MCF 10A (cell line): ENCODE results near the gene ALDH1L2. TPM values are rescaled to one million over a fixed set of nuclear protein-coding genes. Genes with fewer than 3 reads are reported as not detected.
A peak's percentile ranks its signal among the peaks of the same experiment; 100 is the strongest.

Source experiments
- BruUV-seq: library from RNA; stranded (reverse); fragments of 400-500 nt; replicated peaks from 2 replicates; lab custom pipeline; 2021; lab: Mats Ljungman, UMichigan
- CTCF ChIA-PET: fragments of 300-600 bp; sonication (Branson Sonifier 250); formaldehyde crosslinking; extraction: SDS; loops from one replicate; lab custom pipeline; 2021; ENCODE audit warnings: antibody characterized with exemption, inconsistent platforms; lab: Yijun Ruan, JAX
- POLR2A ChIA-PET: fragments of 300-600, 350-650 bp; sonication (Branson Sonifier 250); formaldehyde crosslinking; extraction: SDS; loops from one replicate; lab custom pipeline; 2020; ENCODE audit warnings: antibody characterized with exemption, inconsistent platforms; lab: Yijun Ruan, JAX
- DNase-seq: peaks from one replicate; pipeline ENCODE4 v3.0.0-alpha.2; 2018; ENCODE audit not compliant: unreplicated experiment
- H3K27ac Mint-ChIP-seq: one replicate; pipeline ENCODE4 v1.8.0; 2022; ENCODE audit warnings: mild to moderate bottlenecking, low read depth, mixed read lengths; ENCODE audit not compliant: unreplicated experiment
- H3K27me3 Mint-ChIP-seq: one replicate; pipeline ENCODE4 v1.8.0; 2022; ENCODE audit warnings: mixed read lengths; ENCODE audit not compliant: insufficient read depth, unreplicated experiment
- H3K36me3 Mint-ChIP-seq: one replicate; pipeline ENCODE4 v1.8.0; 2022; ENCODE audit warnings: mild to moderate bottlenecking, moderate library complexity, mixed read lengths; ENCODE audit not compliant: insufficient read depth, unreplicated experiment
- H3K4me1 Mint-ChIP-seq: one replicate; pipeline ENCODE4 v1.8.0; 2022; ENCODE audit warnings: mixed read lengths; ENCODE audit not compliant: insufficient read depth, unreplicated experiment
- H3K4me3 Mint-ChIP-seq: one replicate; pipeline ENCODE4 v1.8.0; 2022; ENCODE audit warnings: mild to moderate bottlenecking, moderate library complexity, mixed read lengths; ENCODE audit not compliant: unreplicated experiment
- H3K9me3 Mint-ChIP-seq: one replicate; pipeline ENCODE4 v1.8.0; 2022; ENCODE audit warnings: mixed read lengths; ENCODE audit not compliant: unreplicated experiment
- intact Hi-C: fragments of 100-400 bp; cut with micrococcal nuclease; formaldehyde crosslinking; loops from 2 replicates; pipeline ENCODE4 v1.14.1; 2022
- total RNA-seq: library from RNA; stranded (reverse); gene quantifications from 2 replicates; pipeline ENCODE4 v1.2.3, GENCODE V29; 2022
- TF ChIP-seq, protein P1 (sequence below): fragments of 200-600 bp; IDR thresholded peaks from one replicate; pipeline ENCODE4 v1.8.0; 2022; ENCODE audit warnings: antibody characterized with exemption, mild to moderate bottlenecking; ENCODE audit not compliant: unreplicated experiment

ALDH1L2 gene
- total RNA-seq, 1 experiment from 2014 or later: 165 TPM

DNA sequence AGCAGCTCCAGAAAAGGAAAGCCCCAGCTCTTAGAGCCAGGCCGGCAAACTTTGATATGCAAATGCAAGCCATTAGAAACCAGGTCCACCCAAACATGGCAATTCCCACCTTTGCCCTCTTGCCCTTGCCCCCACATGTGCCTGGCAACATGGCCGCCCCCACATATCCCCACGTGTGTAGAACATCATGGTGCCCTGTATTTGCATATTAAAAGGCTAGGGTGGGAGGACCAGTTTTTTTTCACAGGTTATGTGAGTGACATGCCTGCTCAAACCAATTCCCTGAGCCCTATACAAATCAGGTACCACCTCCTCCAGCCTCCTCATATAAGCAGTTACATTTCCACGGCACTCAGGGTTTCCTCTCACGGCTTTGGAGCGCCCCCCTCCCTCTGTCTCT lies 6.1 kb upstream of the ALDH1L2 start:
- H3K4me1 Mint-ChIP-seq: no peaks in the 10 kb centered on the region

DNA sequence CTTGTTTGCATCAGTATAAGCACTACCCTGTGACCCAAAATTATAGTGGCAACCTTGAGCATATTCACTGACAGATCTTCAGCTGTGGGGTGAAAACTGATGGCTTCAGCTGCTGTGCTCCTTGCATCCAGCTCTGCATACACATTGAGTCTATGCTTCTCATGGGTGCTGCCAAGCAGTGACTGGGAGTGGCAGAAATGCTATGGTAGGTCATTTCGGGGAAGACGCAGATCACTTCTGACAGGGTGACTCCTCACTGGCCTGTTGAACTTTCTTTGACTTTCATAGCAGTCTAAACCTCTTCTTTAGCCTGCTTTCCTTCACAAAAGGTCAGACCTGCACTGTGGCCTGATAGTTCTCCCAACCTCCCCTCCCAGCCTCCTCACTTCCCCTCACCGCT lies 5.6 kb upstream of the ALDH1L2 start:
- intact Hi-C loops: no loop called here
- Mint-ChIP-seq H3K9me3 (no peaks in the 10 kb centered on the region), H3K36me3 (no peaks in the 10 kb centered on the region), H3K4me1 (no peaks in the 10 kb centered on the region), H3K4me3 (no peak overlapping the region), H3K27me3 (no peaks in the 10 kb centered on the region), H3K27ac (no peak overlapping the region)
- TF ChIP-seq, protein P1, sequence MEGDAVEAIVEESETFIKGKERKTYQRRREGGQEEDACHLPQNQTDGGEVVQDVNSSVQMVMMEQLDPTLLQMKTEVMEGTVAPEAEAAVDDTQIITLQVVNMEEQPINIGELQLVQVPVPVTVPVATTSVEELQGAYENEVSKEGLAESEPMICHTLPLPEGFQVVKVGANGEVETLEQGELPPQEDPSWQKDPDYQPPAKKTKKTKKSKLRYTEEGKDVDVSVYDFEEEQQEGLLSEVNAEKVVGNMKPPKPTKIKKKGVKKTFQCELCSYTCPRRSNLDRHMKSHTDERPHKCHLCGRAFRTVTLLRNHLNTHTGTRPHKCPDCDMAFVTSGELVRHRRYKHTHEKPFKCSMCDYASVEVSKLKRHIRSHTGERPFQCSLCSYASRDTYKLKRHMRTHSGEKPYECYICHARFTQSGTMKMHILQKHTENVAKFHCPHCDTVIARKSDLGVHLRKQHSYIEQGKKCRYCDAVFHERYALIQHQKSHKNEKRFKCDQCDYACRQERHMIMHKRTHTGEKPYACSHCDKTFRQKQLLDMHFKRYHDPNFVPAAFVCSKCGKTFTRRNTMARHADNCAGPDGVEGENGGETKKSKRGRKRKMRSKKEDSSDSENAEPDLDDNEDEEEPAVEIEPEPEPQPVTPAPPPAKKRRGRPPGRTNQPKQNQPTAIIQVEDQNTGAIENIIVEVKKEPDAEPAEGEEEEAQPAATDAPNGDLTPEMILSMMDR: no peak
- POLR2A ChIA-PET: interaction anchor here (0.6 kb wide), 1 partner anchor 544 kb away, joined by 3 read pairs; no protein-coding TSS in a partner anchor
- no TSS peak for BruUV-seq
- DNase-seq: no peak
- CTCF ChIA-PET: interaction anchor here (0.7 kb wide), 1 partner anchor 1644 kb away, joined by 3 read pairs; no protein-coding TSS in a partner anchor

More for the DNA sequence above, 6.1 kb upstream of the ALDH1L2 start:
- Mint-ChIP-seq H3K9me3 (no peaks in the 10 kb centered on the region), H3K27ac (no peak overlapping the region), H3K27me3 (no peaks in the 10 kb centered on the region), H3K4me3 (no peak overlapping the region), H3K36me3 (no peaks in the 10 kb centered on the region)
- ChIA-PET CTCF (interaction anchor here (0.7 kb wide), 2 partner anchors 342 to 1643 kb away, joined by 3 to 4 read pairs; no protein-coding TSS in a partner anchor), POLR2A (interaction anchor here (0.6 to 3.2 kb wide), 3 partner anchors 7 to 545 kb away, joined by 3 to 47 read pairs (median 24); partner anchors contain the start of genes ALDH1L2 and WASHC4)
- TF ChIP-seq, protein P1: no peak
- no peak for DNase-seq
- intact Hi-C loops: no loop called here
- BruUV-seq: no TSS peak

DNA sequence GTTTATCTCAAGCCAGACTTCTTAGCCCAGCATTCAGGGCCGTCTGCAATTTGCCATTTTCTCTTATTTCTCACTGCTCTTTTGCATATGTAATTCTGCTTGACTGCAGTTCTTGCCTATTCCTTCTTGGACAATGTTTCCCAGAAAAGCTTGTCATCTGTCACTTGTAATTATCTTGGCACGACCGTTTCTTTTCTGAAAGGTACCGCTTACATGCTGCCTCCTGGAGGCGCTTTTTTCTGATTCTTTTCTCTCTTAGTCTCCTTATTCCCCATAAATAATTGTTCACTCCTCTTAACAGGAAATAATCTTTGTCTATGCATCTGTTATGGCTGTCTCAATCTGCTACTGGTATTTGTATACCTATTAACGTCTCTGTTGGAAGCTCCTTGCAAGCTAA lies 1.2 kb upstream of the ALDH1L2 start:
- POLR2A ChIA-PET: interaction anchor here (0.9 to 1.1 kb wide), 2 partner anchors 12 to 22 kb away, joined by 3 to 5 read pairs; partner anchors contain the start of gene WASHC4
- intact Hi-C loops: loop anchor here (2.0 kb wide), 1 partner anchor 15 kb away; no protein-coding TSS in a partner anchor
- BruUV-seq: no TSS peak
- Mint-ChIP-seq H3K36me3 (peaks cover 10% of the 10 kb centered on the region), H3K4me3 (no peak overlapping the region), H3K27me3 (no peaks in the 10 kb centered on the region), H3K9me3 (no peaks in the 10 kb centered on the region), H3K27ac (no peak overlapping the region), H3K4me1 (peaks cover 23% of the 10 kb centered on the region)
- no peak for DNase-seq
- CTCF ChIA-PET: interaction anchor here (0.7 kb wide), 1 partner anchor 16 kb away, joined by 3 read pairs; no protein-coding TSS in a partner anchor
- TF ChIP-seq, protein P1: no peak

DNA sequence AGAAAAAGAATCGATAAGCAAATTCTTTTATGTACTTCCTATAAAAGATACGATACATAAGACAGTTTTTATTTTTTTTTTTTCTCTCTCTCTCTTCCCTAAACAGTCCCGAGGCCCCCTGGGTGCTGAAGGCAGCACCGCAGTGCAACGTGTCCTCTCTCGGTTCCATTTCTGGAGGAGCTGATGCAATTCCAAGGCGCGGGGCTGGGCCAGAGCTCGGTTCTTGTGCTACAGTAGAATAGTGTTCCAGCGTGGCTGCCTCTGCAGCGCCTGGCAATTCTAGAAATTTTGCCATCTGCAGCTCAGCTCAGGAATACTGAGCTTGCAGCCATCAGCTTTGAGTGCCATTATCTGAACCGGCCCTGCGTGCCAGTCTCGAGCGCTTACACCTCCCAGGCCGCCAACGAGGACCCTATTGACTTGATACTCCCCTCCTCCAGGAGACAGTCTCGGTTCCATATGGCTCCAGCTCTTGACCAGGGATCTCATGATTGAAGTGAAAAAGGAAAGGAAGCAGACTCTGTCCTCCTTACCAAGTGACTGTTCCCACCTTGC lies 630 bp downstream of the ALDH1L2 start:
- TF ChIP-seq, protein P1: no peak
- Mint-ChIP-seq H3K4me3 (peak overlapping the region; percentile 92), H3K27ac (peak overlapping the region; percentile 97), H3K9me3 (no peaks in the 10 kb centered on the region), H3K4me1 (peaks cover 27% of the 10 kb centered on the region), H3K27me3 (no peaks in the 10 kb centered on the region), H3K36me3 (peaks cover 13% of the 10 kb centered on the region)
- BruUV-seq: TSS peak; percentile 45
- ChIA-PET POLR2A (interaction anchor here (0.6 to 4.5 kb wide), 14 partner anchors 8 to 1126 kb away, joined by 3 to 94 read pairs (median 4); partner anchors contain the start of gene WASHC4), CTCF (interaction anchor here (0.6 to 1.5 kb wide), 10 partner anchors 8 to 1259 kb away, joined by 3 to 6 read pairs (median 4); no protein-coding TSS in a partner anchor)
- intact Hi-C loops: loop anchor here (2.0 kb wide), 1 partner anchor 17 kb away; no protein-coding TSS in a partner anchor
- DNase-seq: peak; percentile 83
